ENCODE measurements around the gene TENM4.

TENM4 gene

GRCh38 chr11:79383874-79384273 lies 57.0 kb downstream of the TENM4 start:
- no peak for DNase-seq

DNA sequence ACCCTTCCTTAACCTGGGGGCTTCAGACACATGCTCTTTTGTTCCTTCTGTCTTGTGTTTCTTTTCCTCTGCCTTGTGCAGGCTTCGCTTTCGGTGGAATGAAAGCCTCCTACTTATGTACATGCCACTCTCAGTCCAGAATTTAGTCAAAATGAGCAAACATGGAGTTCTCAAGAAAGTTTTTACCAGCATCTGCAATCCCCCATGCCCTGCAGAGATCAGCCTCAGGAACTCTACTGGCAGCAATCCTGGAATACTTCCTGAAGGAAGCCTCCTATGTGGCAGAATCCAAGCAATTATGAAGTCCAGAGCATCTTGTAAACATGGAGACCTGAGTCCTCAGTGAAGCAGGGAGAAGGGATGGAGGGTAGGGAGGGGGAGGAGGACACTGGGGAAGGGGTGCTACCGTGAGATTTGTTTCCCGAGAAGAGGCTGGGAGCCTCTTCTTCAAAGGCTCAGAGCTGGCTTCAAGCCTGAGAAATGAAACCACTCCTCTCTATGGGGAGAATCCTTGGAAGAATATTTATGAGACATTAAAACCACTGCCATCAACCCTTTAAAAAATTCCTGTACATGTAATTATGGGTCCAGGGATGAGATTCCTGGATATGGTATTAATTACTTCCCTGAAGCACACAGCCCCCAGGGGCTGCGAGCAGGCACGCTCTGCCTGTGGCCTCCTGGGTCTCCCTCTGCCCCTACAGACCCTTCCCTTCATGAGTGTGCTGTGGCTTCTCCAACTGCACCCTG lies 58.4 kb downstream of the TENM4 start:
- DNase-seq, result no peak

- no peak for DNase-seq
These were observed 59.8 kb downstream of the TENM4 start for GRCh38 chr11:79381036-79381435.

- DNase-seq, result no peak
These were observed 63.4 kb downstream of the TENM4 start for GRCh38 chr11:79377406-79377805.

- DNase-seq, result no peak
These were observed 64.8 kb downstream of the TENM4 start for GRCh38 chr11:79375818-79376550.

GRCh38 chr11:79374727-79375126 lies 66.1 kb downstream of the TENM4 start:
- no peak for DNase-seq

- DNase-seq, result no peak
These were observed 69.1 kb downstream of the TENM4 start for GRCh38 chr11:79371724-79372123.

DNA sequence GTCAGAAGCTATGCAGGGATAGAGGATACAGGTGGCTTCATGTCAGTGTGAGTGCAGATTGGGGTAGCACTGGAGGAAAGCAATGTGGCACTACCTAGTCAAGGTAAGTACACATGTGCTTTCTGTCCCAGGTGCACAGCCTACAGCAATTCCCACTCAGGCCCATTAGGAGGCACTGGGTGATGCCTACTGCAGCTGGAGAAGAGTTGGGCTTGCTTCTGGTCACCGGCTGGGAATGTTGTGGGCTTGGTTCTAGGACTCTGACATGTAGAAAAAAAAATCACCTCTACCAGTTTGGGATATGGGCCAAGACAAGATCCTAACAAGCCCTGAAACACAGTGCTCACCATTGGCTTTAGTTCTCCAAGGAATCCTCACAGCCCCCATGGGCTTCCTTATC lies 69.7 kb downstream of the TENM4 start:
- no peak for DNase-seq

GRCh38 chr11:79369055-79369454 lies 71.8 kb downstream of the TENM4 start:
- DNase-seq, result no peak

DNA sequence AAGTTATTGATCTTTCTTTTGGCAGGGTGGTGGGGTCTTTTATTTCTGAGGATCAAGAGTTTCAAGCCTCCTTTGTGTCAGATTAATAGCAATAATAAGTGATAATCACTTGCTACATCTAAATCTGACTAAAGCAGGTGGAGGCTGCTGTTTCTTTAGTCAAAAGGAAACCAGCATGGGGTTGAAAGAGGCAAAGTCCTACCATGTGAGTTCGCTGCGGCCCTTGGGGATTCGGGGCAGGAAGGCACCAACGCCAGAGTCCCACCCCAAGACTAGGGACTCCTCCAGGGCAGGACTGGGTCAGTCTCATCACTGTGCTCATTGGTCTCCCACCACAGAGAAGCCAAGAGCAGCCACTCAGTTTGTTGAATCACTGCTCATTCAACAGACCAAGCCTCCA lies 73.0 kb downstream of the TENM4 start:
- DNase-seq, result no peak

DNA sequence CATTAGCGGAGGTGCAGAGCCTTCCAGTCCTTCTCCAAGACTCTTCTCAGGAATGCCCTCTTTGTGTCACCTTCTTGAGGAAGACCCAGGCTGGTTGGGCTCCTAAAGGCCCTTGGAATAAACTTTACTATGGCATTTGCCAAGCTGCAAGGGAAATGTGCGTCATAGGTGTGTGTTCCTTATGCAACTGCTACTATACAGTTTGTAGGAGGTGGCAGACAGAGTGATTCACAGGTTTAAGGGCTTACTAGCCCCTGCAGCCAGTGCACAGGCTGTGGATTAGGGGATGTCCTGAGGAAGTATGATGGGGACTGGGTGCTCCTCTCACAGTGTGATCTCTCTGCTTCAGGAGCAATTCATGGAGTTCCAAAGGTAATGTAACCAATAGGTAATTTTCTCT lies 74.6 kb downstream of the TENM4 start:
- no peak for DNase-seq

GRCh38 chr11:79363861-79364378 lies 76.9 kb downstream of the TENM4 start:
- no peak for DNase-seq

- DNase-seq, result no peak
These were observed 77.6 kb downstream of the TENM4 start for GRCh38 chr11:79363256-79363655.

- no peak for DNase-seq
These were observed 78.0 kb downstream of the TENM4 start for GRCh38 chr11:79362821-79363220.

- no peak for DNase-seq
These were observed 78.5 kb downstream of the TENM4 start for GRCh38 chr11:79362206-79362757.

DNA sequence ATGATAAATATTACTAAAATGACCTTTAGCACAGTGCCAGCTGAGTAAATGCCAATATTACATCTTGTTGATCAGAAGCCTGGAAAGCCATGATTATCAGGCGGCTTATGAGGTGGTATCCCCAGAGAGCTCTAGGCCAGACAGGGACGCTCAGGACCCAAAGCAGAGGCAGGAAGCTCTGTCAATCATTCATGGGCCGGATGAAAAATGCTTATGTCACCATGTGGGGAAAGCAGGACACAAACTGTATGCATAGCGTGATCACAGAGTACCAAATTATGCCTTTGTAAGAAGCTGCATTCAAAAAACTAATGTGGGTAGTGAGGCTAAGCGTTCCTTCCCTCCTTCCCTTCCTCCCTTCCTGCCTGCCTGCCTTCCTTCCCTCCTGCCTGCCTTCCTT lies 82.6 kb downstream of the TENM4 start:
- DNase-seq, result no peak

- no peak for DNase-seq
These were observed 87.1 kb downstream of the TENM4 start for GRCh38 chr11:79353706-79354105.

GRCh38 chr11:79352349-79352703 lies 88.5 kb downstream of the TENM4 start:
- DNase-seq, result no peak

DNA sequence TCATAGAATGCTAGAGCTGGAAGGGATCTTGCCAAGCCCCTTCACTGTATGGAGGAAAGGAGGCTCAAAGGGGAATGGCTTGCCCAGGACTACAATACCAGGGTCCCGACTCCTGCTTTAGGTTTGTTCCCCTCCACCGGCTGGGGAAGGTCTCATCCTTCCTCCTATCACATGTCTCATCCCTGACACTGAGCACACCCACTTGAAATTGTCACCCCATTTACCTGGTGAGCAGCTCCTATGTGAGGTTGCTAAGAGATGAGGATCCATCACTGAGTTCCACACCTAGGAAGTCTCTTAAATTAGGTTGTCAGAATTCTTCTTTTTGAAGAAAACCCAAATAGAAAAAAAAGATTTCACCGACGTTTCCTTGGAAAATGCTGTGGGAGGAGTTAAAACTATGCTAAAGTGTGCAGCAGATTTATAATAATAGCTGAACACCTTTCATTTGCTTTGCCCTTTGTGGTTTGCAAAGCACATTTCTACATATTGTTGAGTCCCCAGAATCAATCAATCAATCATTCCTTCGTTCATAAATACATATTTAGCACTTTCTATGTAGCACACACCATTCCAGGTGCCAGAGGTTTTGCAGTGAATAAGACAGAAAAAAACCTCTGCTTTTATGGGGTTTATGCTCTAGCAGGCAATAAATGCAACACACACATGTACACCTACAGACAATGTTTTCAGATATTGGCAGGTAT lies 91.7 kb downstream of the TENM4 start:
- DNase-seq, result no peak

- DNase-seq, result no peak
These were observed 94.8 kb downstream of the TENM4 start for GRCh38 chr11:79346021-79346420.

DNA sequence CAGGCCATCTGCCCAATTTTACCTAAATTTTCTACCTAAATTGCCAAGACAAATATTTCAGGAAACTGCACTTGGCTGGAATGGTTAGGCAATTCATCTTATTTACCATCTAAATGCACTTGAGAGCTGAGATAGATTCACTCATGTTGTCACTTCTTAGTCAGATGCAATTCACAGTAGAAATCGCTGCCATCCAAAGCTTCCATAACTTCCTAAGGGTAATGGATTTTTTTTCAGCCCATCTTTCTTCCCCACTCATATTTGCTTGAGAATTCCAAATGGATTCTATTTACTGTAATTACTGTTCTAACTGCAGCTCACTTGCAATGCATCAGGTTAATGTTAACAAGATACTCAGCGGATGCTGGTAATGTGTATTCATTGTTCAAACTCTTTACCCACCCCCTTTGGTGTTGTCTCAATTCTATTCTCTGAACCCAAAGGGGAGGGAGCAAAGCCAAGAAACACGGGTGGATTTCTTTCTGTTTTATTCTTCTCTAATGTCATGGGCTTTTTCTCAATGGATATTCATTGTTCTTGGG lies 96.0 kb downstream of the TENM4 start:
- DNase-seq, result no peak

GRCh38 chr11:79342686-79343085 lies 98.1 kb downstream of the TENM4 start:
- no peak for DNase-seq

DNA sequence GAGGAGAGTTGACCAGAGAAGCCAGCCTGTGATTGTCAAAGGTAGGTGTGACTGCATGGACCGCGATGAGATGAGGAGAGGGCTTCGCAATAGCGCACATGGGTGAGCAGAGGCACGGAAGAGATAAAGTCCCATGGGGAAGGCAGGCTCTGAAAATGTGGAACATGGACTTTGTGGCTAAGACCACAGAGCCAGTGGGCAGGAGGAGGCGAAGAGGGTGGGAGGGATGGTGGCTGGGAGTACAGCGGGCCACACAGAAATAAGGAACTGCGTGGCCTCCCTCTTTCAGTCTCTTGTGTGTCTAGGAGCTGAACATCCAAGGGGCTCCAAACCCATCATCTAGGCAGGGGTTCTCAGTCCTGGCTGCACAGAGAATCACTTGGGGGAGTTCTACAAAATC lies 98.6 kb downstream of the TENM4 start:
- no peak for DNase-seq
